Stromal cell of bone marrow (primary cell): ENCODE results near the gene CYBA.

ENCODE experiments used
- DNase-seq: peaks from one replicate; pipeline ENCODE4 v3.0.0-alpha.2; 2012; ENCODE audit warnings: low read depth

Gene CYBA

GRCh38 chr16:88630433-88630832, 20.4 kb downstream of the CYBA start:
- no peak for DNase-seq

GRCh38 chr16:88629835-88630234, 21.0 kb downstream of the CYBA start:
- no peak for DNase-seq

DNA sequence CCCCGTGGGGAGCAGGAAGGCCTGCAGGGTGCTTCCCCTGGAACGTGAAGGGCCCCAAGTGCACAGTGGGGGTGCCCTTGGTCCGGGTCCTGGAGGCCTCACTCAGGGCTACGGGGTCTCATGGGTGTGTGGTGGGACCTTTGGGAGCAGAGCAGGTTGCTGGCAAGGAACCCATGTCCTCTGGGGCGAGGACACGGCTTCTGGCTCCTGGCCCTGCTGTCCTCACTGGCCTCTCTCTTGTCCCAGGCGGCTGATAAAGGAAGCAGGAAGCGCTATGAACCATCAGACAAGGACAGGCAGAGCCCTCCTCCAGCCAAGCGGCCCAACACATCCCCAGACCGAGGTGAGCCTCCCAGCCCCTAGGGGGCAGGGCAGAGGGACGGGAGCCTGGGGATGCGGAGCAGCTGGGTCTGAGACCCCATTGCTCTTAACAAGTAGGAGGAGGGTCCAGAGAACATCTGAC, 22.3 kb downstream of the CYBA start:
- no peak for DNase-seq

GRCh38 chr16:88627531-88628411, 23.1 kb downstream of the CYBA start:
- no peak for DNase-seq

- DNase-seq: no peak
Measured at GRCh38 chr16:88626646-88627045, 24.2 kb downstream of the CYBA start.

GRCh38 chr16:88624977-88625576, 25.8 kb downstream of the CYBA start:
- DNase-seq: no peak

DNA sequence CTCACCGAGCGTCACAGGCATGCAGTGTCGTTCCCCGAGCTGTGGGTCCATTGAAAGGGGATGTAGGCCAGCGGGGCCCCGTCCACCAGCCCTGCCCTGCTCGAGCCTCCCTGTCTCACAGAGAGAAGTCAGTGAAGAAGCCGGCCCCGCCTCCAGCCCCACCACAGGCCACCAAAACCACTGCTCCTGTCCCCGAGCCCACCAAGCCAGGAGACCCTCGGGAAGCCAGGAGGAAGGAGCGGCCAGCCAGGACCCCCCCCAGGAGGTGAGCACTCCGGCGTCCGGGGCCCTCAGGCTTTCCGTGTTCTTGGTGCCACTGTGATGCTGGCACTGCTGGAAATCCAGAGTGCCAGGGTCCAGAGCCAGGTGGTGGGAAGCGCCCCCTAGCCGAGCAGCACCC, 26.4 kb downstream of the CYBA start:
- no peak for DNase-seq

DNA sequence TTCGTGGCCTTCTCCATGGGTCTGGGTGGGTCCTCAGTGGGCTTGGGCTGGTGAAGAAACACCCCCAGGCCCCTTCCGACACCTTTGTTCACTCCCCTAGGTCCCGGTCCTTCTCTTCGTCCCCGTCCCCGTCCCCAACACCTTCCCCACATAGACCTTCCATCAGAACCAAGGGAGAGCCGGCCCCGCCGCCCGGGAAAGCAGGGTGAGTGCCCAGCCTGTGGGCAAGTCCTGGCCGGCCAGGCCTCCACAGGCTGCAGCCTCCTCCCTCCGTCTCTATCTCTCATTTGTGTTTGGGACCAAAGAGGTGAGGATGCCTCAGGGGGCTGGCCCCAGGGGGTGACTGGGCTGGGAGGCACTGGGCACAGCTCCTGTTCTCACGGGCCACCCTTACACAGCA, 27.0 kb downstream of the CYBA start:
- DNase-seq: no peak

GRCh38 chr16:88622866-88623265, 28.0 kb downstream of the CYBA start:
- no peak for DNase-seq

DNA sequence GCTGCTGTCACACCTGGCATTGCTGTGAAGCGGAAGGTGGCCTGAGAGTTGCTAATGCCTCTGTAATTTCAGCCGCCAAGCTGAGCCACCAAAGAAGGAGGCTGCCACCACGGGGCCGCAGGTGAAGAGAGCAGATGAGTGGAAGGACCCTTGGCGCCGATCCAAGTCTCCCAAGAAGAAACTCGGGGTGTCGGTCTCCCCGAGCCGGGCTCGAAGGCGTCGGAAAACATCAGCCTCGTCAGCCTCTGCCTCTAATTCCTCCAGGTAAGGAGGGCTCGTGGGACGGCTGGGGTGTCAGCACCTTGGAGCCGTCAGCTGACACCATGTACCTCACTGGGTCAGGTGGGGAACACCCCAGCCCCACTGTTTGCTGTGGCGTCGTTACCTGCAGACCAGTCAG, 28.7 kb downstream of the CYBA start:
- no peak for DNase-seq

- no peak for DNase-seq
Measured at GRCh38 chr16:88619859-88620815, 30.7 kb downstream of the CYBA start.

- no peak for DNase-seq
Measured at GRCh38 chr16:88618956-88619667, 31.7 kb downstream of the CYBA start.

GRCh38 chr16:88618182-88618955, 32.5 kb downstream of the CYBA start:
- DNase-seq: no peak

DNA sequence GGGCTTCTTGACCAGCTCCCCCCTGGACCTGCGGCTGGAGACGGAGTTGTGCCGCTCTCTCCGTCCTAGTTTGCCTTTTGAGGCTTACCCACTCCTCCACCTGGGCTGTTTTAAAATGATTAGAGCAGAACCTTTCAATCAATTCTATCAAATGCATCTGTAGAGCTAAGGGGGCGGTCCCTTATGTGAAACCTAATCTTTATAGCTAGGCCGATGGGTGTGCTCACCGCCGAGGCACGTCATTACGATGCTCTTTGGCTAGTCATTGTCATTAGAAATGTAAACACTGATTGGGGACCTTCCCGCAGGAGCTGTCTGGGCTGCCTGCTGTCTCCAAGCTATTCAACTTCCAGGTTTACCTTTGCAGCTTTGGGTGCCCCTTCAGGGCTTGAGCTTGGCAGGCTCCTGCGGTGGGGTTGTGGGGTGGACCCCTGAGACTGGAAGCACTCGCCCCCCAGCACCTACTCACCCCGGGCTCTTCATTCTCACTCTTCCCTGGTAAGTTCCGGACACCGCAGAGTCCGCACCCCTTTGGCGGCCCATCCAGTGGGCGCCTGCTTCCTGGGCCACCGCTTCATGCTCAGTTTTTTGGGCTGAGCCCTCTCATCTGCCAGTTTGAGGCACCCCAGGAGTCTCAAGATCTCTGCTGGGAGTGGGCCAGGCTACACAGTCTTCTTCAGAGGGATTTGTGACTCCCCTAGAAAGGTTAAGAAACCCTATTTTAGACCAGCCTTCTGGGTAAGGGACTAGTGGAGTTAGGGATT, 33.4 kb downstream of the CYBA start:
- no peak for DNase-seq

DNA sequence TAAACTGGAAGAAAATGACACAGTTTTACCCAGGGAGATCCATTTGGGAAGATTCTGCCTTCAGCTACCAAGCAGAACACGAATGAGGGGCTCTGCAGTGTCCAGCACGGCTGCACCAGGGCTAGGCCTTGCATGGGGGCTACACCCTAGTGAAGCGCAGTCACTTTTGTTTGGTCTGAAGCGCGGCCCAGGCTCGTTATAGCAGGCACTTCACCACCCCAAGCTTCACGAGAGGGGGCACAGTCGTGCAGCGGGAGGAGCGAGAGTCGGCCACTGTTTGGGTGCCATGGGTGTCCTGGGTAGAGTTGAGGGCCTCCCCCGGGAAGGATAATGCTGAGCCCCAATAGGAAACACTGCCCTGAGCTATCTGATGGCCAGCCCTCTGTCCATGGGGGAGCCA, 34.1 kb downstream of the CYBA start:
- DNase-seq: no peak

- no peak for DNase-seq
Measured at GRCh38 chr16:88616320-88616719, 34.5 kb downstream of the CYBA start.

- no peak for DNase-seq
Measured at GRCh38 chr16:88614818-88615580, 35.9 kb downstream of the CYBA start.

- no peak for DNase-seq
Measured at GRCh38 chr16:88613911-88614817, 36.7 kb downstream of the CYBA start.
